HepG2 (cell line): ENCODE data around the gene ZFP90. TPM values are rescaled to one million over a fixed set of nuclear protein-coding genes. Genes with fewer than 3 reads are reported as not detected.

Experiments
- AGO2 ChIP-seq: fragments of 200-400 bp; formaldehyde crosslinking; optimal IDR thresholded peaks from 2 replicates; pipeline ENCODE3; 2017; ENCODE audit warnings: mild to moderate bottlenecking, low read depth, low read length, moderate library complexity
- ARHGAP35 ChIP-seq: sonication (generic); formaldehyde crosslinking; IDR thresholded peaks from 2 replicates; pipeline ENCODE4 v1.9.0; 2022; ENCODE audit warnings: mild to moderate bottlenecking, inconsistent platforms, moderate library complexity, missing genetic modification reagents, borderline replicate concordance
- CAMTA2 ChIP-seq: sonication (generic); formaldehyde crosslinking; IDR thresholded peaks from 2 replicates; pipeline ENCODE4 v1.4.0; 2020; ENCODE audit warnings: mild to moderate bottlenecking, missing genetic modification reagents, borderline replicate concordance
- CBX1 ChIP-seq: IDR thresholded peaks from one replicate; pipeline ENCODE4 v1.6.1; 2016; ENCODE audit warnings: antibody characterized with exemption, low read depth
- FOXA3 ChIP-seq: IDR thresholded peaks from 2 replicates; pipeline ENCODE4 v1.6.1; 2016; ENCODE audit warnings: missing genetic modification reagents, missing compliant biosample characterization
- FOXC1 ChIP-seq: sonication (generic); formaldehyde crosslinking; IDR thresholded peaks from 2 replicates; pipeline ENCODE4 v1.8.0; 2022; ENCODE audit warnings: mild to moderate bottlenecking, missing genetic modification reagents, borderline replicate concordance
- FOXK1 ChIP-seq: sonication (generic); formaldehyde crosslinking; IDR thresholded peaks from 2 replicates; pipeline ENCODE4 v1.4.0; 2020; ENCODE audit warnings: low read depth, missing genetic modification reagents, borderline replicate concordance
- HNRNPH1 ChIP-seq: fragments of 200-400 bp; formaldehyde crosslinking; optimal IDR thresholded peaks from 2 replicates; pipeline ENCODE3; 2017; ENCODE audit warnings: mild to moderate bottlenecking, low read depth, low read length
- KDM5B ChIP-seq: sonication (generic); formaldehyde crosslinking; IDR thresholded peaks from 2 replicates; pipeline ENCODE4 v1.4.0; 2020; ENCODE audit warnings: missing genetic modification reagents, mild to moderate bottlenecking, borderline replicate concordance
- ONECUT2 ChIP-seq: sonication (generic); formaldehyde crosslinking; IDR thresholded peaks from 2 replicates; pipeline ENCODE4 v1.4.0; 2020; ENCODE audit warnings: missing genetic modification reagents
- PAF1 ChIP-seq: IDR thresholded peaks from 2 replicates; pipeline ENCODE4 v1.6.1; 2016; ENCODE audit warnings: missing genetic modification reagents, missing compliant biosample characterization
- PCBP1 ChIP-seq: fragments of 200-400 bp; formaldehyde crosslinking; IDR thresholded peaks from 2 replicates; pipeline ENCODE4 v1.6.1; 2017; ENCODE audit warnings: mild to moderate bottlenecking, low read depth, low read length, borderline replicate concordance
- SMAD9 ChIP-seq: sonication (generic); formaldehyde crosslinking; IDR thresholded peaks from 2 replicates; pipeline ENCODE4 v1.5.1; 2020; ENCODE audit warnings: mild to moderate bottlenecking, missing genetic modification reagents
- YY1 ChIP-seq: IDR thresholded peaks from 2 replicates; pipeline ENCODE4 v1.6.1; 2011; ENCODE audit warnings: low read length, low read depth, moderate library complexity, mild to moderate bottlenecking; ENCODE audit not compliant: insufficient read depth, insufficient replicate concordance
- ZNF296 ChIP-seq: sonication (generic); formaldehyde crosslinking; conservative IDR thresholded peaks from 2 replicates; pipeline ENCODE4 v1.5.0; 2020; ENCODE audit warnings: mild to moderate bottlenecking, missing genetic modification reagents
- ZNF567 ChIP-seq: sonication (generic); formaldehyde crosslinking; IDR thresholded peaks from 2 replicates; pipeline ENCODE4 v1.8.1; 2023; ENCODE audit warnings: mild to moderate bottlenecking, missing genetic modification reagents, borderline replicate concordance
- polyA plus RNA-seq, 8 experiments: library from polyadenylated mRNA; depleted of rRNA in 3 of 8; stranded (reverse) in 7 of 8; unstranded in 1 of 8; fragments of >200 nt; fragmentation: Illumina TruSeq in 4 of 8; extraction: Trizol in 4 of 8; gene quantifications; 2 replicates each; pipeline versions ENCODE4 v1.2.1 to v1.2.3, GENCODE V29; 2011 to 2016; ENCODE audit warnings: low read depth in 4 of 8, missing spikeins in 1 of 8, mixed read lengths in 1 of 8; ENCODE audit not compliant: insufficient read depth in 1 of 8
- total RNA-seq, 5 experiments: library from RNA; depleted of rRNA; stranded (reverse); fragments of >200 nt; fragmentation: Illumina TruSeq; extraction: Trizol; gene quantifications; 2 replicates each; pipeline ENCODE4 v1.2.3, GENCODE V29; 2016; ENCODE audit warnings: low read depth in 1 of 5
- TF ChIP-seq, protein P1 (sequence below): IDR thresholded peaks from 2 replicates; pipeline ENCODE4 v1.6.1; 2016; ENCODE audit warnings: missing biosample characterization, missing genetic modification reagents, low read depth
- TF ChIP-seq, protein P2 (sequence below): sonication (generic); formaldehyde crosslinking; IDR thresholded peaks from 2 replicates; pipeline ENCODE4 v1.5.0; 2020; ENCODE audit warnings: mild to moderate bottlenecking, missing genetic modification reagents
- TF ChIP-seq, protein P3 (sequence below): sonication (generic); formaldehyde crosslinking; IDR thresholded peaks from 2 replicates; pipeline ENCODE4 v1.5.1; 2020; ENCODE audit warnings: missing genetic modification reagents, mild to moderate bottlenecking, borderline replicate concordance
- TF ChIP-seq, protein P4 (sequence below): sonication (generic); formaldehyde crosslinking; IDR thresholded peaks from 2 replicates; pipeline ENCODE4 v1.5.0; 2020; ENCODE audit warnings: missing genetic modification reagents, mild to moderate bottlenecking, borderline replicate concordance

ZFP90 gene
- total and polyA plus RNA-seq, 2 of the 13 experiments (the other 11 are each of a cell fraction or from before 2014, with no cell fraction given): 17.6 to 18.9 TPM

DNA sequence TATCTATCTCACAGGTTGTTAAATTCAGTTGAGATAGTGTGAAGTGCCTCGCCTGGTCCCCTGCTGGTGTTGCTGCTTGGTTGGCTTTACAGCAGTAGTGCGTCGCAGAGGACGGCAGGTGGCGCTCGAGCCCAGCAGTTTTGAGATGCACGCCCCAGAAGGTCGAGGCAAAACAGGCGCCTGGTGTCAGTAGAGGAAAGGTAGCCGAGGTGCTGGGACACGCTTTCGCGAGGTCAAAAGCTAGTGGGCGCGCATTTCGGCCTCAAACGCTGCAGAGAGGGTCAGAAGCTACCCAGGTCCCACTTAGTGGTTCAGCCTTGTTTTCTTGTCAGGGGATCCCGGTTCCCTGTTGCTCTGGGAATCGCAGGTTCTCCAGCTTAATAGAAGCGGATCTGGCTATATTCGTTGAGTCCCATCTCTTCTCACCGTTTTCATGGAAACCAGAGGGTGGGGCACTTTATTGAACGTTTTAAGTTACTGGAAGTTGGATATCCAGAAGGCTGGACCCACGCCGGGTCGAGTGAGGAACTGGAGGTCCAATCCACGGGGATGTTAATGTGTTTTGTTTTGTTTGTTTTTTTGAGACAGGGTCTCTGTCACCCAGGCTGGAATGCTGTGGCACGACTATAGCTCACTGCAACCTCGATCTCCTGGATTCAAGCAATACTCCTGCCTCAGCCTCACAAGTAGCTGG, 10.3 kb upstream of the ZFP90 start (continued):
- TF ChIP-seq PAF1 (CRISPR knock-in tag) (no peak), FOXA3 (CRISPR knock-in tag) (peak; percentile 63), CBX1 (no peak), ARHGAP35 (CRISPR knock-in tag) (peak; percentile 73; the same call in 1 of the 2 replicates), AGO2 (no peak), FOXK1 (CRISPR knock-in tag) (peak; percentile 72; the same call in 1 of the 2 replicates), PCBP1 (no peak), HNRNPH1 (no peak), ZNF567 (no peak), YY1 (peak; percentile 63), FOXC1 (CRISPR knock-in tag) (0 out of 2 replicates have a peak, but pooled peaks have one; percentile 34), ONECUT2 (CRISPR knock-in tag) (no peak), ZNF296 (CRISPR knock-in tag) (no peak), SMAD9 (no peak), KDM5B (CRISPR knock-in tag) (peak; percentile 54), CAMTA2 (CRISPR knock-in tag) (0 out of 2 replicates have a peak, but pooled peaks have one; percentile 57)
- TF ChIP-seq, protein P1, sequence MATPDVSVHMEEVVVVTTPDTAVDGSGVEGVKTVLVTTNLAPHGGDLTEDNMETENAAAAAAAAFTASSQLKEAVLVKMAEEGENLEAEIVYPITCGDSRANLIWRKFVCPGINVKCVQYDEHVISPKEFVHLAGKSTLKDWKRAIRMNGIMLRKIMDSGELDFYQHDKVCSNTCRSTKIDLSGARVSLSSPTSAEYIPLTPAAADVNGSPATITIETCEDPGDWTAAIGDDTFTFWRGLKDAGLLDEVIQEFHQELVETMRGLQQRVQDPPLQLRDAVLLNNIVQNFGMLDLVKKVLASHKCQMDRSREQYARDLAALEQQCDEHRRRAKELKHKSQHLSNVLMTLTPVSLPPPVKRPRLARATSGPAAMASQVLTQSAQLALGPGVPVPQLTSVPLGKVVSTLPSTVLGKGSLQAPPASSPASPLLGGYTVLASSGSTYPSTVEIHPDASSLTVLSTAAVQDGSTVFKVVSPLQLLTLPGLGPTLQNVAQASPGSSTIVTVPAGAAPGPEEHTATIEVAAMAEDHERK (CRISPR knock-in tag): no peak
- TF ChIP-seq, protein P2, sequence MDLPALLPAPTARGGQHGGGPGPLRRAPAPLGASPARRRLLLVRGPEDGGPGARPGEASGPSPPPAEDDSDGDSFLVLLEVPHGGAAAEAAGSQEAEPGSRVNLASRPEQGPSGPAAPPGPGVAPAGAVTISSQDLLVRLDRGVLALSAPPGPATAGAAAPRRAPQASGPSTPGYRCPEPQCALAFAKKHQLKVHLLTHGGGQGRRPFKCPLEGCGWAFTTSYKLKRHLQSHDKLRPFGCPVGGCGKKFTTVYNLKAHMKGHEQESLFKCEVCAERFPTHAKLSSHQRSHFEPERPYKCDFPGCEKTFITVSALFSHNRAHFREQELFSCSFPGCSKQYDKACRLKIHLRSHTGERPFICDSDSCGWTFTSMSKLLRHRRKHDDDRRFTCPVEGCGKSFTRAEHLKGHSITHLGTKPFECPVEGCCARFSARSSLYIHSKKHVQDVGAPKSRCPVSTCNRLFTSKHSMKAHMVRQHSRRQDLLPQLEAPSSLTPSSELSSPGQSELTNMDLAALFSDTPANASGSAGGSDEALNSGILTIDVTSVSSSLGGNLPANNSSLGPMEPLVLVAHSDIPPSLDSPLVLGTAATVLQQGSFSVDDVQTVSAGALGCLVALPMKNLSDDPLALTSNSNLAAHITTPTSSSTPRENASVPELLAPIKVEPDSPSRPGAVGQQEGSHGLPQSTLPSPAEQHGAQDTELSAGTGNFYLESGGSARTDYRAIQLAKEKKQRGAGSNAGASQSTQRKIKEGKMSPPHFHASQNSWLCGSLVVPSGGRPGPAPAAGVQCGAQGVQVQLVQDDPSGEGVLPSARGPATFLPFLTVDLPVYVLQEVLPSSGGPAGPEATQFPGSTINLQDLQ (CRISPR knock-in tag): no peak
- TF ChIP-seq, protein P3, sequence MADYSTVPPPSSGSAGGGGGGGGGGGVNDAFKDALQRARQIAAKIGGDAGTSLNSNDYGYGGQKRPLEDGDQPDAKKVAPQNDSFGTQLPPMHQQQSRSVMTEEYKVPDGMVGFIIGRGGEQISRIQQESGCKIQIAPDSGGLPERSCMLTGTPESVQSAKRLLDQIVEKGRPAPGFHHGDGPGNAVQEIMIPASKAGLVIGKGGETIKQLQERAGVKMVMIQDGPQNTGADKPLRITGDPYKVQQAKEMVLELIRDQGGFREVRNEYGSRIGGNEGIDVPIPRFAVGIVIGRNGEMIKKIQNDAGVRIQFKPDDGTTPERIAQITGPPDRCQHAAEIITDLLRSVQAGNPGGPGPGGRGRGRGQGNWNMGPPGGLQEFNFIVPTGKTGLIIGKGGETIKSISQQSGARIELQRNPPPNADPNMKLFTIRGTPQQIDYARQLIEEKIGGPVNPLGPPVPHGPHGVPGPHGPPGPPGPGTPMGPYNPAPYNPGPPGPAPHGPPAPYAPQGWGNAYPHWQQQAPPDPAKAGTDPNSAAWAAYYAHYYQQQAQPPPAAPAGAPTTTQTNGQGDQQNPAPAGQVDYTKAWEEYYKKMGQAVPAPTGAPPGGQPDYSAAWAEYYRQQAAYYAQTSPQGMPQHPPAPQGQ: no peak
- TF ChIP-seq, protein P4, sequence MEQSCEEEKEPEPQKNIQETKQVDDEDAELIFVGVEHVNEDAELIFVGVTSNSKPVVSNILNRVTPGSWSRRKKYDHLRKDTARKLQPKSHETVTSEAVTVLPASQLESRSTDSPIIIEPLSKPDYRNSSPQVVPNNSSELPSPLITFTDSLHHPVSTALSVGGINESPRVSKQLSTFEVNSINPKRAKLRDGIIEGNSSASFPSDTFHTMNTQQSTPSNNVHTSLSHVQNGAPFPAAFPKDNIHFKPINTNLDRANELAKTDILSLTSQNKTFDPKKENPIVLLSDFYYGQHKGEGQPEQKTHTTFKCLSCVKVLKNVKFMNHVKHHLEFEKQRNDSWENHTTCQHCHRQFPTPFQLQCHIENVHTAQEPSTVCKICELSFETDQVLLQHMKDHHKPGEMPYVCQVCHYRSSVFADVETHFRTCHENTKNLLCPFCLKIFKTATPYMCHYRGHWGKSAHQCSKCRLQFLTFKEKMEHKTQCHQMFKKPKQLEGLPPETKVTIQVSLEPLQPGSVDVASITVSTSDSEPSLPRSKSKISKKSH: peak; percentile 95
